ENCODE data around the gene RCL1. TPM values are rescaled to one million over a fixed set of nuclear protein-coding genes. Genes with fewer than 3 reads are reported as not detected.

Gene RCL1
- total RNA-seq, 3 donors from 2014 or later: 12.0 to 13.3 (median 12.4) TPM

DNA sequence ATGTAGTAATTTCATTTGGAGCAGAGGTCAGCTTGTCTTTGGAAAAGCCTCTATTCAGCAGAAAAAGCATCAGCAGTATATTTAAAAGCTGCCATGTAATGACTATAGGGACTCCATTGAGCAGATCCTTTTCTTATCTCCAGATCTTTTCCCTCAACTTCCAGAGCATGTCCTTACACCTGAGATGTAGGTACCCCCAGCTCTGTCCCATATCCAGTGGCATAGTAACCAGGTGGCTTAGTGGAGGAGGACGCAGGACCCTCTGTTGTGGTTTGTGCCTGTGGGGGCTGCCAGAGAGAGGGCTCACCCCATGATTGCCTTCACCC is 61.5 kb downstream of the RCL1 start:
- ATAC-seq (no peak), DNase-seq (no peak)
- TF ChIP-seq, protein P1, sequence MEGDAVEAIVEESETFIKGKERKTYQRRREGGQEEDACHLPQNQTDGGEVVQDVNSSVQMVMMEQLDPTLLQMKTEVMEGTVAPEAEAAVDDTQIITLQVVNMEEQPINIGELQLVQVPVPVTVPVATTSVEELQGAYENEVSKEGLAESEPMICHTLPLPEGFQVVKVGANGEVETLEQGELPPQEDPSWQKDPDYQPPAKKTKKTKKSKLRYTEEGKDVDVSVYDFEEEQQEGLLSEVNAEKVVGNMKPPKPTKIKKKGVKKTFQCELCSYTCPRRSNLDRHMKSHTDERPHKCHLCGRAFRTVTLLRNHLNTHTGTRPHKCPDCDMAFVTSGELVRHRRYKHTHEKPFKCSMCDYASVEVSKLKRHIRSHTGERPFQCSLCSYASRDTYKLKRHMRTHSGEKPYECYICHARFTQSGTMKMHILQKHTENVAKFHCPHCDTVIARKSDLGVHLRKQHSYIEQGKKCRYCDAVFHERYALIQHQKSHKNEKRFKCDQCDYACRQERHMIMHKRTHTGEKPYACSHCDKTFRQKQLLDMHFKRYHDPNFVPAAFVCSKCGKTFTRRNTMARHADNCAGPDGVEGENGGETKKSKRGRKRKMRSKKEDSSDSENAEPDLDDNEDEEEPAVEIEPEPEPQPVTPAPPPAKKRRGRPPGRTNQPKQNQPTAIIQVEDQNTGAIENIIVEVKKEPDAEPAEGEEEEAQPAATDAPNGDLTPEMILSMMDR (IDR thresholded peaks at IDR 0.05): no peak
- intact Hi-C loops (cut with DNase I, micrococcal nuclease): no loop called here
- H3K4me3 ChIP-seq: no peak overlapping the region
- H3K36me3 ChIP-seq (ENCODE audit: low read depth): no peaks in the 10 kb centered on the region
- H3K9me3 ChIP-seq: no peaks in the 10 kb centered on the region
- H3K4me1 ChIP-seq (ENCODE audit: low read depth): no peaks in the 10 kb centered on the region

DNA sequence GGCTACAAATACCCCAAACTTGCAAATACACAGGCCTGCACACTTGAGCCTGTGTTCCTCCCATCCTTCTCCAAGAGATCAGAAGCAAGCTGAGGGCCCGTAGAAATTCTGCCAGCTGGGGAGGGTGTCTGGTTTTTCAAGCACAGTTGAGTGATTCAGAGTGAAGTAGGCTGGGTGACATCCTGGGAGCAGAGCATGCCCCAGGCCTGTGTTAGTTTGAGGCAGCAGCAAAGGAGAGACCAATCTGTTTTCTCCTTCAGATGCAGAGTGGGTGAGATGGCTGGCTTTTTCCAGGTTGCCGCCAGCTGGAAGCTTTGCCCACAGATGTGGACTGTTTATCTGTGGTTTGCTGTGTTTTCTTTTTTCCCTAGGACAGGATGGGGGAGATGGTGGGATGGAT is 63.1 kb downstream of the RCL1 start:
- Histone ChIP-seq H3K36me3 (ENCODE audit: low read depth) (no peaks in the 10 kb centered on the region), H3K4me1 (ENCODE audit: low read depth) (no peaks in the 10 kb centered on the region), H3K4me3 (no peak overlapping the region), H3K9me3 (no peaks in the 10 kb centered on the region)
- intact Hi-C loops (cut with DNase I, micrococcal nuclease): no loop called here
- TF ChIP-seq, protein P1 (IDR thresholded peaks at IDR 0.05): no peak
- peak; percentile 38 for ATAC-seq
- DNase-seq: peak in 1 of 3 donors; percentile 6

DNA sequence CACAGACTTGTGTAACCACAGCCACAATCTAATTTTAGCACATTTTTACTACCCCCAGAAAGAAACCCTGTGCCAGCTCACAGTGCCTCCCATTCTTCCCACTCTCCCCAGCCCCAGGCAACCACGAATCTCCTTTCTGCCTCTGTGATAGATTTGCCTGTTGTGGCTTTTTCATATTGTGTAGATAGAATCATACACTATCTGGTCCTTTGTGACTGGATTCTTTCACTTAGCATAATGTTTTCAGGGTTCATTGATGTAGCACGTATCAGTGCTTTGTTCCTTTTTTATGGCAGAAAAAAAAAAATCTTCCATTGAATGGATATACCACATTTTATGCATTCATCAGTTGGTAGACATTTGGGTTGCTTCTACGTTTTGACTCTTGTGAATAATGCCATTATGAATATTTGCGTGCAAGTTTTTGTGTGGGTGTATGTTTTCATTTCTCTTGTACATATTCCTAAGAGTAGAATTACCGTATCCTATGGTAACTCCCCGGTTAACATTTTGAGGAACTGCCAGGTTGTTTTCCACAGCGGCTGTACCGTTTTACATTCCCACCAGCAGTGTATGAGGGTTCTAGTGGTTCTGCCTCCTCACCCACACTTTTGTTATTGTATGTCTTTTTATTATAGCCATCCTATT is 64.5 kb downstream of the RCL1 start:
- intact Hi-C loops (cut with DNase I, micrococcal nuclease): no loop called here
- TF ChIP-seq, protein P1 (IDR thresholded peaks at IDR 0.05): no peak
- Histone ChIP-seq H3K4me3 (no peak overlapping the region), H3K9me3 (no peaks in the 10 kb centered on the region), H3K4me1 (ENCODE audit: low read depth) (no peaks in the 10 kb centered on the region), H3K36me3 (ENCODE audit: low read depth) (no peaks in the 10 kb centered on the region)
- ATAC-seq (no peak), DNase-seq (no peak)

DNA sequence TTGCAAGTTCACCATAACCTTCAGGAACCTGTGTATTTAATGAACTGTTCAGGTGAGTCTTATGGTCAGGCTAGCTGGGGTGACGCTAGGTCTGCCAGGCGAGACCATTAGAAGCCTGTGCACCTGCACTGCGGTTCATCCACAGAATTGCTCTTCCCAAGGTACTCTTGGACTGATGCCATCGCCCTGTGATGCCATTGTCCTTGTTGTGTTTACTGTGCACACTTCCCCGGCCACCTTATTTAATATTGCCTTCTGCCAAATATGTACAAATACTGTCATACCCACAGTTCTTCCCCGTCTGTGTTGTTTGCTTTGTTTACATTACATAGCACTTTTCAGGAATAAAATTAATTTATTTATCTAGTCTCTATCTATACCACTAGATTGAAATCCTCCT is 66.3 kb downstream of the RCL1 start:
- no peak for ATAC-seq
- intact Hi-C loops (cut with DNase I, micrococcal nuclease): no loop called here
- no peak for DNase-seq
- no peaks in the 10 kb centered on the region for H3K36me3 ChIP-seq (ENCODE audit: low read depth)
- H3K4me1 ChIP-seq (ENCODE audit: low read depth): no peaks in the 10 kb centered on the region
- no peak overlapping the region for H3K4me3 ChIP-seq
- TF ChIP-seq, protein P1 (IDR thresholded peaks at IDR 0.05): no peak
- H3K9me3 ChIP-seq: no peaks in the 10 kb centered on the region

DNA sequence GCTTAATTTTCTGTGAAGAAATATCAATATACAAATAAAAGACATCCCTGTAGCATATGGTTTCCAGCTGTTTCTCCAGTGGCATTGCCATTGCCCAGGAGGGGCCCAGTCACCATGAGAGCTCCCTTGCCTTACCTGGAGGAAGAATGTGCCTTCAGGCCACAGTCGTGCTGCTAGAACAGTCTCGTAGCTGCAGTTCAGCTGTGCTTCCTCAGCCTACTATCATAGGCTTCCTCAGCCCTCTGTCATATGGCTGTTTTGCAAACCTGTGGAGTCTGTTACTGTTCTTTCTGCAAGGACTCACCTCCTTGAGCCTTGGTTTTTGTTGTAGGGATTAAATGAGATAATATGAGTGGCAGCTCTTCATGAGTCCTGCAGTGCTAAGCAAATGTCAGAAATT is 67.6 kb downstream of the RCL1 start:
- no peak for DNase-seq
- H3K9me3 ChIP-seq: no peaks in the 10 kb centered on the region
- intact Hi-C loops (cut with DNase I, micrococcal nuclease): no loop called here
- TF ChIP-seq, protein P1 (IDR thresholded peaks at IDR 0.05): no peak
- no peak overlapping the region for H3K4me3 ChIP-seq
- H3K36me3 ChIP-seq (ENCODE audit: low read depth): no peaks in the 10 kb centered on the region
- H3K4me1 ChIP-seq (ENCODE audit: low read depth): no peaks in the 10 kb centered on the region
- ATAC-seq: no peak

DNA sequence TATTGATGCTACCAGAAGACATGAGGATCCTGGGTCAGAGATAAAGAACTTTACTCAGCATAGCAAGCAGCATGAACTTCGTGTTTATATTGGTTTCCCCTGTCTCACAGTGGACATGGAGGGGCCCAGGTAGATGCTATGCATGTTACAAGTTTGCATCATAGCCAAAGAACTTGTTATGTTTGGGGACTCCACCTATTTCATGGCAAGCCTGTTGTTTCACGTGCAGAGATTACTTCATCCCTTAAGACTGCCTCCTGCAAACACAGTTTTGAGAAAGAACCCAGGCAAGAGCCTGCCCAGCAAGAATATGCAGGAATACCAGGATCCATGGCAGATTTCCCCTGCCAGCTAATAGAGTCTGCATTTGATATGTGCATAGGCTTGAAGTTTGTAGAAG is 68.4 kb downstream of the RCL1 start:
- Histone ChIP-seq H3K36me3 (ENCODE audit: low read depth) (no peaks in the 10 kb centered on the region), H3K4me3 (no peak overlapping the region), H3K4me1 (ENCODE audit: low read depth) (no peaks in the 10 kb centered on the region), H3K9me3 (no peaks in the 10 kb centered on the region)
- TF ChIP-seq, protein P1 (IDR thresholded peaks at IDR 0.05): no peak
- DNase-seq (no peak), ATAC-seq (no peak)
- intact Hi-C loops (cut with DNase I, micrococcal nuclease): no loop called here

All from mucosa of descending colon (tissue), 3 donors.